Testis (tissue), 3 donors: ENCODE data around the gene JAM3. TPM values are rescaled to one million over a fixed set of nuclear protein-coding genes. Genes with fewer than 3 reads are reported as not detected.
"Not testable (repeated sequence)": the region's sequence is repeated elsewhere in the genome, so short reads cannot be mapped to it uniquely, and the experiment has no call there.

Experiments
- DNase-seq: peaks from one replicate; pipeline ENCODE4 v3.0.0-alpha.2; 2019
- H3K27ac ChIP-seq, 2 donors: fragments of 200-600 bp; sonication (generic); one replicate each; pipeline ENCODE4 v1.5.1; 2019
- H3K27me3 ChIP-seq: fragments of 200-600 bp; sonication (generic); one replicate; pipeline ENCODE4 v1.5.1; 2019
- H3K36me3 ChIP-seq: fragments of 200-600 bp; sonication (generic); one replicate; pipeline ENCODE4 v1.5.1; 2017; ENCODE audit warnings: low read depth; ENCODE audit errors: missing control alignments
- H3K4me1 ChIP-seq: fragments of 200-600 bp; sonication (generic); one replicate; pipeline ENCODE4 v1.5.1; 2019
- H3K4me3 ChIP-seq, 2 donors: fragments of 200-600 bp; sonication (generic); one replicate each; pipeline ENCODE4 v1.5.1; 2017 to 2019
- H3K9me3 ChIP-seq: fragments of 200-600 bp; sonication (generic); one replicate; pipeline ENCODE4 v1.5.1; 2017
- CTCF ChIP-seq, 3 experiments: fragments of 450-650 bp in 2 of 3; fragments of 200-600 bp in 1 of 3; sonication (generic) in 1 of 3; IDR thresholded peaks; one replicate each; pipeline ENCODE4 v1.5.1; 2016 to 2019; ENCODE audit warnings: antibody characterized with exemption in 3 of 3, mild to moderate bottlenecking in 2 of 3, moderate library complexity in 1 of 3
- POLR2A ChIP-seq: fragments of 450-650 bp; IDR thresholded peaks from one replicate; pipeline ENCODE4 v1.6.1; 2017; ENCODE audit warnings: antibody characterized with exemption, mild to moderate bottlenecking, moderate library complexity
- WGBS, 2 donors: methylation state at CpG; one replicate each; pipeline ENCODE4 v1.1.5; 2018; 5-methylcytosine and 5-hydroxymethylcytosine counted together
- intact Hi-C: fragments of 100-400 bp; cut with DNase I; formaldehyde crosslinking; loops from one replicate; pipeline ENCODE4 v1.15.1; 2023; ENCODE audit warnings: low total_unique reads
- polyA plus RNA-seq: library from polyadenylated mRNA; stranded (reverse); fragments of 350-450 nt; fragmentation: Illumina TruSeq; extraction: RNeasy Lipid Tissue Mini Kit (QIAGEN cat#74804); gene quantifications from one replicate; pipeline ENCODE4 v1.2.3, GENCODE V29; 2014; ENCODE audit warnings: low read depth, low replicate concordance; ENCODE audit not compliant: insufficient read depth
- total RNA-seq, 2 donors: library from RNA; depleted of rRNA; stranded (reverse); fragments of >200 nt; gene quantifications; one replicate each; pipeline ENCODE4 v1.2.3, GENCODE V29; 2016

Gene JAM3
- total and polyA plus RNA-seq, 3 donors from 2014 or later = 81.0 to 188 (median 172) TPM

- DNase-seq = no peak
- no peak for TF ChIP-seq POLR2A
- TF ChIP-seq CTCF (IDR thresholded peaks at IDR 0.05) = no peak
- H3K27ac ChIP-seq = no peak overlapping the region
- intact Hi-C loops = no loop called here
- no peaks in the 10 kb centered on the region for H3K9me3 ChIP-seq
- no peaks in the 10 kb centered on the region for H3K4me1 ChIP-seq
- H3K4me3 ChIP-seq = no peak overlapping the region
- H3K36me3 ChIP-seq = no peaks in the 10 kb centered on the region
- WGBS, 2 donors = 80 to 83% methylated on average over 2 of the region's 2 CpGs
- H3K27me3 ChIP-seq = no peaks in the 10 kb centered on the region
These were observed 31.3 kb downstream of the JAM3 start for GRCh38 chr11:134100171-134100570.

- DNase-seq = no peak
- H3K4me3 ChIP-seq = no peak overlapping the region
- H3K9me3 ChIP-seq = no peaks in the 10 kb centered on the region
- no peaks in the 10 kb centered on the region for H3K27me3 ChIP-seq
- no peak for TF ChIP-seq POLR2A
- TF ChIP-seq CTCF (IDR thresholded peaks at IDR 0.05) = no peak
- H3K27ac ChIP-seq = no peak overlapping the region
- intact Hi-C loops = no loop called here
- no peaks in the 10 kb centered on the region for H3K4me1 ChIP-seq
- no peaks in the 10 kb centered on the region for H3K36me3 ChIP-seq
These were observed 32.4 kb downstream of the JAM3 start for GRCh38 chr11:134101282-134101681.

- TF ChIP-seq CTCF (IDR thresholded peaks at IDR 0.05) = no peak
- TF ChIP-seq POLR2A = no peak
- Histone ChIP-seq H3K36me3 (no peaks in the 10 kb centered on the region), H3K4me1 (no peaks in the 10 kb centered on the region), H3K27me3 (no peaks in the 10 kb centered on the region), H3K9me3 (no peaks in the 10 kb centered on the region), H3K4me3 (no peak overlapping the region), H3K27ac (no peak overlapping the region)
- intact Hi-C loops = no loop called here
- no peak for DNase-seq
- WGBS, 2 donors = 79 to 84% methylated on average over 5 of the region's 5 CpGs
These were observed 41.5 kb downstream of the JAM3 start for GRCh38 chr11:134110252-134110815.

- H3K9me3 ChIP-seq, H3K27me3 ChIP-seq, DNase-seq, H3K4me1 ChIP-seq, H3K36me3 ChIP-seq, H3K27ac ChIP-seq, H3K4me3 ChIP-seq, intact Hi-C loops: not testable (repeated sequence)
- 78 to 100% methylated on average over 1 of the region's 1 CpG for WGBS, 2 donors
These were observed 44.9 kb downstream of the JAM3 start for GRCh38 chr11:134113787-134114186.

GRCh38 chr11:134116210-134116609 lies 47.3 kb downstream of the JAM3 start:
- Histone ChIP-seq H3K9me3 (no peaks in the 10 kb centered on the region), H3K4me1 (no peaks in the 10 kb centered on the region), H3K27me3 (no peaks in the 10 kb centered on the region), H3K27ac (no peak overlapping the region), H3K4me3 (no peak overlapping the region), H3K36me3 (no peaks in the 10 kb centered on the region)
- TF ChIP-seq CTCF (IDR thresholded peaks at IDR 0.05) (no peak), POLR2A (no peak)
- intact Hi-C loops = no loop called here
- 59 to 76% methylated on average over 1 of the region's 1 CpG for WGBS, 2 donors
- DNase-seq = no peak
